ENCODE data around the gene IQGAP1. TPM values are rescaled to one million over a fixed set of nuclear protein-coding genes. Genes with fewer than 3 reads are reported as not detected.

Gene IQGAP1
- total and polyA plus RNA-seq, 4 donors = 9.2 to 50.1 (median 24.5) TPM

- DNase-seq (ENCODE audit: low spot score) = no peak
- Histone ChIP-seq H3K4me3 (ENCODE audit: low read depth in 1 of 3, low read length in 3 of 3) (no peak overlapping the region), H3K27me3 (ENCODE audit: control insufficient read depth in 4 of 4, insufficient read depth in 4 of 4, low read length in 3 of 4) (no peaks in the 10 kb centered on the region), H3K27ac (ENCODE audit: low read depth in 1 of 2, low read length in 2 of 2) (no peak overlapping the region), H3K9me3 (ENCODE audit: control insufficient read depth in 4 of 4, low read length in 3 of 4) (no peaks in the 10 kb centered on the region), H3K4me1 (ENCODE audit: control insufficient read depth in 4 of 4, insufficient read depth in 4 of 4, low read length in 3 of 4) (peaks cover 0 to 2% (median 0%) of the 10 kb centered on the region in 4 donors), H3K36me3 (ENCODE audit: control insufficient read depth in 4 of 4, insufficient read depth in 3 of 4, low read depth in 1 of 4, low read length in 3 of 4) (peaks cover 1 to 26% (median 18%) of the 10 kb centered on the region in 4 donors), H3K9ac (ENCODE audit: low read depth in 1 of 2, low read length in 2 of 2) (no peak overlapping the region)
- WGBS = 65% methylated on average over 2 of the region's 2 CpGs
- TF ChIP-seq ATF3 (IDR thresholded peaks at IDR 0.05) (no peak), HNF4G (IDR thresholded peaks at IDR 0.05) (no peak), JUND (IDR thresholded peaks at IDR 0.05) (no peak), YY1 (IDR thresholded peaks at IDR 0.05) (no peak), HNF4A (conservative IDR thresholded peaks at IDR 0.05) (no peak), GABPA (IDR thresholded peaks at IDR 0.05 in 1 of 2, conservative IDR thresholded peaks at IDR 0.05 in 1 of 2) (no peak), REST (IDR thresholded peaks at IDR 0.05) (no peak), RXRA (IDR thresholded peaks at IDR 0.05) (no peak), TAF1 (conservative IDR thresholded peaks at IDR 0.05) (no peak), EGR1 (IDR thresholded peaks at IDR 0.05; ENCODE audit: low read depth in 2 of 2) (no peak), FOXA2 (IDR thresholded peaks at IDR 0.05) (no peak)
These were observed 101.9 kb downstream of the IQGAP1 start for GRCh38 chr15:90489944-90490343.

GRCh38 chr15:90493647-90494046 is 105.6 kb downstream of the IQGAP1 start:
- TF ChIP-seq ATF3 (IDR thresholded peaks at IDR 0.05) (no peak), JUND (IDR thresholded peaks at IDR 0.05) (no peak), YY1 (IDR thresholded peaks at IDR 0.05) (no peak), NR2F2 (IDR thresholded peaks at IDR 0.05) (no peak), FOXA1 (IDR thresholded peaks at IDR 0.05) (no peak), FOXA2 (IDR thresholded peaks at IDR 0.05) (no peak)
- Histone ChIP-seq H3K27ac (ENCODE audit: low read depth in 1 of 2, low read length in 2 of 2) (no peak overlapping the region), H3K4me1 (ENCODE audit: control insufficient read depth in 4 of 4, insufficient read depth in 4 of 4, low read length in 3 of 4) (peaks cover 0 to 2% (median 0%) of the 10 kb centered on the region in 4 donors)

DNA sequence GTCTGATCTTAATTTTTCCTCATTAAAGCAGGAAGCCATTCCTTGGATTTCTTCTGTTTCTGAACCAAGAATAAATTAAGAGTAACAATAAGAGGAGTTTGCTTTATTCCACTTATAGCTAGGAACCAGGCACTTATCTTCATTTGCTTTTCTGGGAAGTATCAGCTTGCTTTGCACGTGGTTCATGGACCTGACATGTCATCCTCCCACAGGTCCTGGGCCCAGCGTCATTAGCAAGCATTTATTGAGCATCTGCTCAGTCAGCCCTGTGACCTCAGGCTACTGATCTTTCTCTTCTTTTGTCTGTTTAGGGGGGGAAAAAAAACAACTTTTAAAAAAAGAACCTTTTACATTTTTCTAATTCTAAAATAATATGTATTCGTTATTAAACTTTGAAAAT is 107.0 kb downstream of the IQGAP1 start:
- no peak overlapping the region for H3K9ac ChIP-seq (ENCODE audit: low read depth in 1 of 2, low read length in 2 of 2)
- TF ChIP-seq REST (IDR thresholded peaks at IDR 0.05) (no peak), FOXA2 (IDR thresholded peaks at IDR 0.05) (no peak), HNF4A (conservative IDR thresholded peaks at IDR 0.05) (no peak), FOXA1 (IDR thresholded peaks at IDR 0.05) (no peak), HNF4G (IDR thresholded peaks at IDR 0.05) (no peak), CTCF (IDR thresholded peaks at IDR 0.05; ENCODE audit: low read depth, low read length, missing input control) (no peak), TAF1 (conservative IDR thresholded peaks at IDR 0.05) (no peak), ZBTB33 (IDR thresholded peaks at IDR 0.05) (no peak)
- TF ChIP-seq, protein P1, sequence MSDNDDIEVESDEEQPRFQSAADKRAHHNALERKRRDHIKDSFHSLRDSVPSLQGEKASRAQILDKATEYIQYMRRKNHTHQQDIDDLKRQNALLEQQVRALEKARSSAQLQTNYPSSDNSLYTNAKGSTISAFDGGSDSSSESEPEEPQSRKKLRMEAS (IDR thresholded peaks at IDR 0.05) = no peak

More at GRCh38 chr15:90493647-90494046, 105.6 kb downstream of the IQGAP1 start:
- DNase-seq (ENCODE audit: low spot score) = no peak
- Histone ChIP-seq H3K9me3 (ENCODE audit: control insufficient read depth in 4 of 4, low read length in 3 of 4) (no peaks in the 10 kb centered on the region), H3K36me3 (ENCODE audit: control insufficient read depth in 4 of 4, insufficient read depth in 3 of 4, low read depth in 1 of 4, low read length in 3 of 4) (peaks cover 1 to 20% (median 18%) of the 10 kb centered on the region in 4 donors), H3K9ac (ENCODE audit: low read depth in 1 of 2, low read length in 2 of 2) (no peak overlapping the region), H3K4me3 (ENCODE audit: low read depth in 1 of 3, low read length in 3 of 3) (no peak overlapping the region), H3K27me3 (ENCODE audit: control insufficient read depth in 4 of 4, insufficient read depth in 4 of 4, low read length in 3 of 4) (no peaks in the 10 kb centered on the region)

More for the DNA sequence above, 107.0 kb downstream of the IQGAP1 start:
- 87% methylated on average over 3 of the region's 3 CpGs for WGBS
- Histone ChIP-seq H3K4me1 (ENCODE audit: control insufficient read depth in 4 of 4, insufficient read depth in 4 of 4, low read length in 3 of 4) (no peaks in the 10 kb centered on the region), H3K36me3 (ENCODE audit: control insufficient read depth in 4 of 4, insufficient read depth in 3 of 4, low read depth in 1 of 4, low read length in 3 of 4) (peaks cover 1 to 17% (median 16%) of the 10 kb centered on the region in 4 donors), H3K27ac (ENCODE audit: low read depth in 1 of 2, low read length in 2 of 2) (no peak overlapping the region), H3K27me3 (ENCODE audit: control insufficient read depth in 4 of 4, insufficient read depth in 4 of 4, low read length in 3 of 4) (no peaks in the 10 kb centered on the region), H3K4me3 (ENCODE audit: low read depth in 1 of 3, low read length in 3 of 3) (no peak overlapping the region), H3K9me3 (ENCODE audit: control insufficient read depth in 4 of 4, low read length in 3 of 4) (no peaks in the 10 kb centered on the region)
- no peak for DNase-seq (ENCODE audit: low spot score)

Data from liver (tissue), 9 donors.